ENCODE data around the gene DIS3L2.
"Not testable (repeated sequence)": the region's sequence is repeated elsewhere in the genome, so short reads cannot be mapped to it uniquely, and the experiment has no call there.

The DIS3L2 gene

DNA sequence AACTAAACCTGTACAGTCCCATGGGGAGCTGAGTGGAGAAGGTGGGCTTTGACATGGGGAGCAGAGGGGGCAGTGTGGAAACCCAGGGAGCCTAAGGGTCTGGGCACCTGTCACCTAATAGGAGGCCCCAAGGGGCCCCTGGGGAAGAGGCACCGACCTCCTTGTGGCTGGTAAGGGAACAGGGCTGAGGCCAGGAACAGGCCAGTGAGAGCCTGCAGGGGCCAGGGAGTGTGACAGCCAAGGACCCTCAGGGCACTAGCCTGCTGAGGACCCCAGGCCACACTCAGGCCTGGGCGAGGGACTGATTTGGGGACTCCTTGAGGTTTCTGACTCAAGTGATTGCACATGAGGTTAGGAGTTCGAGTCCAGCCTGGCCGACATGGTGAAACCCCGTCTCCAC, 392.6 kb downstream of the DIS3L2 start:
- H2BK5ac ChIP-seq (ENCODE audit: low read length), result peak overlapping the region; percentile 55
- peaks cover 0 to 24% (median 0%) of the 10 kb centered on the region in 3 experiments for H3K27me3 ChIP-seq (ENCODE audit: control insufficient read depth in 3 of 3, insufficient read depth in 3 of 3, low read depth in 1 of 3, low read length in 3 of 3)
- no peak overlapping the region for H3K27ac ChIP-seq (replicated peaks; ENCODE audit: low read length)
- H4K91ac ChIP-seq (ENCODE audit: low read depth, low read length, poor library complexity), result no peak overlapping the region
- no peak overlapping the region for H3K4me3 ChIP-seq (ENCODE audit: low read length in 2 of 2)
- H2AFZ ChIP-seq (ENCODE audit: low read length), result no peak overlapping the region
- no peak overlapping the region for H2AK5ac ChIP-seq (ENCODE audit: low read depth, low read length)
- no peaks in the 10 kb centered on the region for H3K79me1 ChIP-seq (ENCODE audit: low read depth, low read length)
- H3K9me3 ChIP-seq (replicated peaks in 1 of 2; ENCODE audit: control insufficient read depth in 2 of 2, insufficient read depth in 1 of 2, low read depth in 1 of 2, low read length in 2 of 2), result peaks cover 0 to 6% of the 10 kb centered on the region in 2 donors
- H2BK120ac ChIP-seq (ENCODE audit: low read depth, low read length), result no peak overlapping the region
- no peak overlapping the region for H2BK12ac ChIP-seq (ENCODE audit: low read length)
- no peaks in the 10 kb centered on the region for H3K4me1 ChIP-seq (ENCODE audit: control insufficient read depth in 2 of 2, insufficient read depth in 1 of 2, low read depth in 1 of 2, low read length in 2 of 2)
- H3K4me2 ChIP-seq (ENCODE audit: insufficient read depth, low read length, poor library complexity, severe bottlenecking), result no peak overlapping the region
- no CpG with 5 or more reads among the region's 5 CpGs for WGBS, 2 donors (ENCODE audit: extremely low coverage in 2 of 2, insufficient read length in 2 of 2, insufficient replicate concordance in 1 of 2)
- no peak overlapping the region for H3K23ac ChIP-seq (ENCODE audit: low read depth, low read length, poor library complexity)
- DNase-seq (ENCODE audit: low spot score), result no peak
- H3K18ac ChIP-seq (ENCODE audit: low read length), result no peak overlapping the region
- no peak overlapping the region for H2BK15ac ChIP-seq (ENCODE audit: low read length)
- no peak overlapping the region for H3K14ac ChIP-seq (ENCODE audit: low read length)
- H3K36me3 ChIP-seq (replicated peaks in 1 of 2; ENCODE audit: control insufficient read depth in 2 of 2, insufficient read depth in 2 of 2, low read length in 2 of 2), result no peaks in the 10 kb centered on the region
- H3K9ac ChIP-seq (ENCODE audit: low read depth, low read length, poor library complexity), result no peak overlapping the region
- H3K4ac ChIP-seq (ENCODE audit: low read length), result no peak overlapping the region
- H4K8ac ChIP-seq (ENCODE audit: low read depth, low read length), result no peak overlapping the region

DNA sequence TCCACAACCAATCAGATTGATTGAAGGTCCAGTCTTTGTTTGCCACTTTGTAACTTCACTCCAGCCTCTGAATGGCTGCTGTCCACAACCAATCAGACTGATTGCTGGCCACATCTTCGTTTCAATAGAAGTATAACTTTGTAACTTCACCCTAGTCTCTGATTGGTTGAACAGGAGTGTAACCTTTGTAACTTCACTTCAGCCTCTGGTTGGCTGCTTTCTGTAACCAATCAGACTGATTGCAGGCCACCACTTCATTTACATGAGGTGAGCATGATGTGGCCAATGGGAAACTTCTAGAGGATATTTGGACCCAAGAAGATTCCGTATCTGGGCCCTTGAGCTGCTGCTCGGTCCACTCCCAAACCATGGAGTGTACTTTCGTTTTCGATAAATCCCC, 400.1 kb downstream of the DIS3L2 start:
- Histone ChIP-seq H3K4me2 (ENCODE audit: insufficient read depth, low read length, poor library complexity, severe bottlenecking) (no peak overlapping the region), H2AFZ (ENCODE audit: low read length) (no peak overlapping the region), H3K4ac (ENCODE audit: low read length) (no peak overlapping the region), H3K23ac (ENCODE audit: low read depth, low read length, poor library complexity) (no peak overlapping the region), H3K18ac (ENCODE audit: low read length) (no peak overlapping the region), H3K36me3 (replicated peaks in 1 of 2; ENCODE audit: control insufficient read depth in 2 of 2, insufficient read depth in 2 of 2, low read length in 2 of 2) (no peaks in the 10 kb centered on the region), H3K9me3 (replicated peaks in 1 of 2; ENCODE audit: control insufficient read depth in 2 of 2, insufficient read depth in 1 of 2, low read depth in 1 of 2, low read length in 2 of 2) (no peaks in the 10 kb centered on the region), H2BK120ac (ENCODE audit: low read depth, low read length) (no peak overlapping the region), H3K79me1 (ENCODE audit: low read depth, low read length) (no peaks in the 10 kb centered on the region), H4K8ac (ENCODE audit: low read depth, low read length) (no peak overlapping the region), H2BK15ac (ENCODE audit: low read length) (no peak overlapping the region), H3K4me1 (ENCODE audit: control insufficient read depth in 2 of 2, insufficient read depth in 1 of 2, low read depth in 1 of 2, low read length in 2 of 2) (no peaks in the 10 kb centered on the region), H3K27me3 (ENCODE audit: control insufficient read depth in 3 of 3, insufficient read depth in 3 of 3, low read depth in 1 of 3, low read length in 3 of 3) (no peaks in the 10 kb centered on the region), H2BK12ac (ENCODE audit: low read length) (no peak overlapping the region), H3K14ac (ENCODE audit: low read length) (no peak overlapping the region), H3K4me3 (ENCODE audit: low read length in 2 of 2) (no peak overlapping the region), H2AK5ac (ENCODE audit: low read depth, low read length) (no peak overlapping the region), H3K27ac (replicated peaks; ENCODE audit: low read length) (no peak overlapping the region), H2BK5ac (ENCODE audit: low read length) (no peak overlapping the region), H3K9ac (ENCODE audit: low read depth, low read length, poor library complexity) (no peak overlapping the region), H4K91ac (ENCODE audit: low read depth, low read length, poor library complexity) (no peak overlapping the region)
- WGBS, 2 donors (ENCODE audit: extremely low coverage in 2 of 2, insufficient read length in 2 of 2, insufficient replicate concordance in 1 of 2), result no CpG with 5 or more reads among the region's 5 CpGs
- no peak for DNase-seq (ENCODE audit: low spot score)

DNA sequence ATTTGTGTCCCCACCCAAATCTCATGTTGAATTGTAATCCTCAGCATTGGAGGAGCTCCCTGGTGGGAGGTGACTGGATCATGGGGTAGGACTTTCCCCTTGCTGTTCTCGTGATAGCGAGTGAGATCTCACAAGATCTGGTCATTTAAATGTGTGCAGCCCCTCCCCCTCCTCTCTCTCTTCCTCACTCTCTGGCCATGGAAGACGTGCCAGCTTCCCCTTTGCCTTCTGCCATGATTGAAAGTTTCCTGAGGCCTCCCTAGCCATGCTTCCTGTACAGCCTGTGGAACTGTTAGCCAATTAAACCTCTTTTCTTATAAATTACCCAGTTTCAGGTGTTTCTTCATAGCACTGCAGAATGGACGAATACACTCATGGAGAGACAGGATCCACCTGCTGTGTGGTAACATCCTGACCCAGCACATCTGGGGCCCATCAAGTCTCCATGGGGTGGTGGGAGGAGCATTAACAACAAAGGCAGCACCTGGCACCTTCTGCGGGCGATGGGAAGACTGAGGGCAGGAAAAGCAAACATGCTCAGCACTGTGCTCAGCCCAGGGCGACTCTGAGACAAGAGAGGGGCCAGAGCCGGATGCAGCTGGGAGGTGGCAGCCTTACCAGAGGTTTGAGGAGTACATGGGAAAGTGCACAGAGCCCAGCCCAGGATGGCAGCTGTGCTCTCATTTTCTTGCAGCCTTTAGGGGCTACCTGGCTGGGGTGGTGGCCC, 400.8 kb downstream of the DIS3L2 start:
- Histone ChIP-seq H2BK120ac (ENCODE audit: low read depth, low read length) (no peak overlapping the region), H2AK5ac (ENCODE audit: low read depth, low read length) (no peak overlapping the region), H3K9ac (ENCODE audit: low read depth, low read length, poor library complexity) (no peak overlapping the region), H4K91ac (ENCODE audit: low read depth, low read length, poor library complexity) (no peak overlapping the region), H3K4me3 (ENCODE audit: low read length in 2 of 2) (peak overlapping the region in 1 of 2 donors; percentile 54), H3K36me3 (replicated peaks in 1 of 2; ENCODE audit: control insufficient read depth in 2 of 2, insufficient read depth in 2 of 2, low read length in 2 of 2) (no peaks in the 10 kb centered on the region), H2BK12ac (ENCODE audit: low read length) (no peak overlapping the region), H3K14ac (ENCODE audit: low read length) (no peak overlapping the region), H3K9me3 (replicated peaks in 1 of 2; ENCODE audit: control insufficient read depth in 2 of 2, insufficient read depth in 1 of 2, low read depth in 1 of 2, low read length in 2 of 2) (no peaks in the 10 kb centered on the region), H3K4me1 (ENCODE audit: control insufficient read depth in 2 of 2, insufficient read depth in 1 of 2, low read depth in 1 of 2, low read length in 2 of 2) (no peaks in the 10 kb centered on the region), H2BK5ac (ENCODE audit: low read length) (no peak overlapping the region), H3K18ac (ENCODE audit: low read length) (peak overlapping the region; percentile 33), H3K27me3 (ENCODE audit: control insufficient read depth in 3 of 3, insufficient read depth in 3 of 3, low read depth in 1 of 3, low read length in 3 of 3) (no peaks in the 10 kb centered on the region), H2AFZ (ENCODE audit: low read length) (no peak overlapping the region), H3K79me1 (ENCODE audit: low read depth, low read length) (no peaks in the 10 kb centered on the region), H3K23ac (ENCODE audit: low read depth, low read length, poor library complexity) (no peak overlapping the region), H2BK15ac (ENCODE audit: low read length) (no peak overlapping the region), H3K27ac (replicated peaks; ENCODE audit: low read length) (no peak overlapping the region), H3K4ac (ENCODE audit: low read length) (no peak overlapping the region), H3K4me2 (ENCODE audit: insufficient read depth, low read length, poor library complexity, severe bottlenecking) (no peak overlapping the region), H4K8ac (ENCODE audit: low read depth, low read length) (no peak overlapping the region)
- WGBS, 2 donors (ENCODE audit: extremely low coverage in 2 of 2, insufficient read length in 2 of 2, insufficient replicate concordance in 1 of 2), result no CpG with 5 or more reads among the region's 8 CpGs
- no peak for DNase-seq (ENCODE audit: low spot score)

DNA sequence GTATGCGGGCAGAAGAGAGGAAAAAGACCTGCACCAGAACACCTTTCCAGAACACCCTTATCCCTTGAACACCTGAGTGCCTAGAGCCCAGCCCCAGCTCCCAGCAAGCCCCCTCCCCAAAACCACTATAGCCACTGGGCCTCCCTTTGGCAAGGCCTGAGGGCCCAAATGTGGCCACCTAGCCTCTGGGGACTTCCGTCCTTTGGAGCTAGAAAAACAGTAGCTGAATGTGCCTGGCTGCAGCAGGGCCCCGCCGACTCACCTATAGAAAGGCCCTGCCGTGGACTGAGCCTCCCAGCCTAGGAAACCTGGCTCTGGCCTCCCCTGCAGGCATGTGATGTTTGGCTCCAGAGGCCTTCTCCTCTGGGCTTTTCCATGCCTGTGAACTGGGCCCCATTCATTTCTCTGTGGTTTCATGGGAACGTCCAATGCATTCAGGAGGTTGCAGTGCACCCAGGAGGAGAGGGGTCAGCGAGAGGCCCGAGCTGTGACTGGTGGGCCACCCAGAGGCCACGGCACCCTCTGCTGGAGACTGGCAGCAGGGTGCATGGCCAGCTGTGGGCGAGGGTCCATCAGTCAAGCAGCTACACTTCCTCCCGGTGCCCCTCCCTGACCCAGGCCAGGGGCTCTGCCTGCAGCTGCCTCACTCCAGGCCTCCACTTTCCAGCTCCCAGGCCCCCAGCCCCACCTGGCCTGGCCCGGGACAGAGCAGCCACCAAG, 401.7 kb downstream of the DIS3L2 start:
- H3K9ac ChIP-seq (ENCODE audit: low read depth, low read length, poor library complexity); H2BK12ac ChIP-seq (ENCODE audit: low read length); H4K91ac ChIP-seq (ENCODE audit: low read depth, low read length, poor library complexity); H3K9me3 ChIP-seq (replicated peaks in 1 of 2; ENCODE audit: control insufficient read depth in 2 of 2, insufficient read depth in 1 of 2, low read depth in 1 of 2, low read length in 2 of 2); H3K36me3 ChIP-seq (replicated peaks in 1 of 2; ENCODE audit: control insufficient read depth in 2 of 2, insufficient read depth in 2 of 2, low read length in 2 of 2); H2BK120ac ChIP-seq (ENCODE audit: low read depth, low read length); H3K27ac ChIP-seq (replicated peaks; ENCODE audit: low read length); DNase-seq (ENCODE audit: low spot score); H3K23ac ChIP-seq (ENCODE audit: low read depth, low read length, poor library complexity); H3K4me3 ChIP-seq (ENCODE audit: low read length in 2 of 2); H2BK15ac ChIP-seq (ENCODE audit: low read length); H4K8ac ChIP-seq (ENCODE audit: low read depth, low read length); H3K79me1 ChIP-seq (ENCODE audit: low read depth, low read length); H3K4me1 ChIP-seq (ENCODE audit: control insufficient read depth in 2 of 2, insufficient read depth in 1 of 2, low read depth in 1 of 2, low read length in 2 of 2); H3K27me3 ChIP-seq (ENCODE audit: control insufficient read depth in 3 of 3, insufficient read depth in 3 of 3, low read depth in 1 of 3, low read length in 3 of 3); H3K4me2 ChIP-seq (ENCODE audit: insufficient read depth, low read length, poor library complexity, severe bottlenecking); H3K4ac ChIP-seq (ENCODE audit: low read length): not testable (repeated sequence)
- Histone ChIP-seq H2AFZ (ENCODE audit: low read length) (peak overlapping the region; percentile 45), H2AK5ac (ENCODE audit: low read depth, low read length) (peak overlapping the region; percentile 63), H2BK5ac (ENCODE audit: low read length) (peak overlapping the region; percentile 75), H3K14ac (ENCODE audit: low read length) (peak overlapping the region; percentile 82), H3K18ac (ENCODE audit: low read length) (peak overlapping the region; percentile 17)
- no CpG with 5 or more reads among the region's 12 CpGs for WGBS, 2 donors (ENCODE audit: extremely low coverage in 2 of 2, insufficient read length in 2 of 2, insufficient replicate concordance in 1 of 2)
